GM12874 (cell line): Measurements from ENCODE around the gene PDE4B.

Experiments used
- CTCF ChIP-seq: IDR thresholded peaks from 2 replicates; pipeline ENCODE4 v1.5.1; 2011; ENCODE audit warnings: low read depth, mild to moderate bottlenecking, control low read depth, low read length, moderate library complexity; ENCODE audit not compliant: insufficient read depth

Gene PDE4B

DNA sequence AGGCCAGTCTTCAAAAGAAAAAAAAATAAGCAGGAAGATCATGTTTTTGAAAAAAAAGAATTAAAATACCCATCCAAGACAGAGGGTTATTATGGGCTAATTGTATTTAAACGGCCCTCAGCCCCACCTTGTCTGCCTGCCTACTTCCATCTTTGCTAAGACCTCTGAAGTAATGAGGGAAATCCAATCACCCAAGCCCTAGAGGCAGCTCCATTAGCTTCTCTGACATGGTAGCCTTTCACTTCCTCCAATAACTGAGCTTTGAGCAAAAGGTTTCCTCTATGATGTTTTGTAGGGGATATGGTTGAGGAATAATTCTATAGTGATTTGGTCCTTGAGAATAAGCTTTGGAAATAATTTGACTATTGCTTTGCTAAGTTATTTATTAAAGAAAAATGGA, 563.1 kb downstream of the PDE4B start:
- TF ChIP-seq CTCF: no peak

DNA sequence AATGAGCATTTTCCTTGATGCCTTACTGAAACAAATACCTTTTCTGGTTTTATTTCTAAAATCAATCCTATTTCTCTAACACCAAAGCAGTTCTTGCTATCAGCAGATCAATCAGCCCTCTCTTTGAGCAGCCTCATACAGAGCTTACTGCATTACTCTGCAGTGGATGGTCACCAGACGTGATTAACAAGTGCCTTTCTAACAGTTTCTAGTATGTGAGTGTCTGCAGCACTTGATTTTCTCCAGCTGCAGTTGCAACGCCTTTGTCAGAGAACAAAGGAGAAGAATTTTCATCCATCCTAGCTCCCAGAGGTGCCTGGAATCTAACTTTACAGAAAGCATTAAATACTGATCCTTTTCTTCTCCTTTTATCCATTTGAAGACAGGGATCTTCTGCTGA, 563.9 kb downstream of the PDE4B start:
- no peak for TF ChIP-seq CTCF

DNA sequence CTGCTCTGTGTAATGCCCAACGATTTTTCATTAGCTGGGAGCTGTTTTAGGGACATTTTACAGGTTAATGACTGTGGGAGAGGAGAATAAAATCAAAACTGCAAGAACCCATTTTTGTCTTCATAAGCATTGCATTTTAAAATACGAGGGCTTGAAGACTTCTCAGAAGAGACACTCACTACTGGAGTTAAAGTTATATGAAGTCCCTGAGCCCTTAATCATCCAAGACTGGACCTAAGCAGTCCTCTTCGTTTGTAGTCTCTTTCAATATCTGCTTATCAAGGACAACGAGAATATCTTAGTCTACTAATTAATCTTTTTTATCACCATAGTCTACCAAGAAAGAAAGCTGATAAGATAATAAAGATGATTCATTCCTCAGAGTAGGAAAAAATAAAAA, 564.3 kb downstream of the PDE4B start:
- TF ChIP-seq CTCF: no peak

- TF ChIP-seq CTCF: no peak
Observed at GRCh38 chr1:66357478-66358197, 564.9 kb downstream of the PDE4B start.

GRCh38 chr1:66359269-66359668, 566.6 kb downstream of the PDE4B start:
- TF ChIP-seq CTCF: no peak

DNA sequence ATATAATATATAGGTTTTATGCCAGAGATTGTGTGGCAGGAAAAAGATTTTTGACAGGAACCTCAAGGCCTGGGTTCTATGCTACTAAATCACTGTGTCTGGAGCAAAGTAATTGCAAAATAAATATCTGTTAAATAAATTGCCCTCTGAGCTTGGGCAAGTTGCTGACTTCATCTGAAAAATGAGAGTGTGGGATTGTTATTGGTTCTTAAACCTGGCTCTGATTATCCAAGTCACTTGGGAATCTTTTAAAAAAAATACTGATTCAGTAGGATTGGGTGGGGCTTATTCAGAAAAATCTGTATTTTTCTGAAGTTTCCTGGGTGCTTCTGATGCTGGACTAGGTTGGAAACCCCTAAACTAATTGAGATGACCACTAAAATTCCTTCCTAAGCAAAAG, 567.1 kb downstream of the PDE4B start:
- no peak for TF ChIP-seq CTCF

- peak; percentile 34; the same call in 1 of the 2 replicates for TF ChIP-seq CTCF
Observed at GRCh38 chr1:66360285-66360724, 567.6 kb downstream of the PDE4B start.
